HG03469 (cell line): ENCODE results near the gene DOP1A.
"Not testable (repeated sequence)": the region's sequence is repeated elsewhere in the genome, so short reads cannot be mapped to it uniquely, and the experiment has no call there.

ENCODE experiments used
- ATAC-seq: cut with Tn5 transposase; IDR thresholded peaks from one replicate; pipeline ENCODE4 v1.9.1; 2021; ENCODE audit warnings: mild to moderate bottlenecking, moderate library complexity, moderate number of reproducible peaks; ENCODE audit not compliant: unreplicated experiment

DOP1A gene

GRCh38 chr6:83152913-83153312 is 85.4 kb downstream of the DOP1A start:
- no peak for ATAC-seq

GRCh38 chr6:83153883-83154521 is 86.5 kb downstream of the DOP1A start:
- ATAC-seq: no peak

GRCh38 chr6:83155794-83156193 is 88.3 kb downstream of the DOP1A start:
- ATAC-seq: no peak

GRCh38 chr6:83160167-83160566 is 92.7 kb downstream of the DOP1A start:
- ATAC-seq: no peak

GRCh38 chr6:83167726-83168278 is 100.3 kb downstream of the DOP1A start:
- no peak for ATAC-seq

GRCh38 chr6:83168556-83168955 is 101.1 kb downstream of the DOP1A start:
- no peak for ATAC-seq

GRCh38 chr6:83169106-83169505 is 101.6 kb downstream of the DOP1A start:
- ATAC-seq: no peak

- ATAC-seq: no peak
These were observed 102.0 kb downstream of the DOP1A start for GRCh38 chr6:83169511-83169910.

GRCh38 chr6:83176246-83176645 is 108.8 kb downstream of the DOP1A start:
- ATAC-seq: no peak

GRCh38 chr6:83180426-83180950 is 113.0 kb downstream of the DOP1A start:
- ATAC-seq: no peak

GRCh38 chr6:83182114-83182513 is 114.6 kb downstream of the DOP1A start:
- no peak for ATAC-seq

GRCh38 chr6:83183082-83183828 is 115.8 kb downstream of the DOP1A start:
- no peak for ATAC-seq

GRCh38 chr6:83185096-83185495 is 117.6 kb downstream of the DOP1A start:
- ATAC-seq: no peak

- no peak for ATAC-seq
These were observed 121.0 kb downstream of the DOP1A start for GRCh38 chr6:83188501-83188900.

GRCh38 chr6:83190626-83191025 is 123.2 kb downstream of the DOP1A start:
- ATAC-seq: no peak

- not testable (repeated sequence) for ATAC-seq
These were observed 124.5 kb downstream of the DOP1A start for GRCh38 chr6:83191974-83192373.

GRCh38 chr6:83192456-83192855 is 125.0 kb downstream of the DOP1A start:
- no peak for ATAC-seq

- ATAC-seq: peak; percentile 99
These were observed 125.6 kb downstream of the DOP1A start, which contains the start of the genes PGM3 and RWDD2A for GRCh38 chr6:83192871-83193746. TSS of gene PGM3 (minus strand) at chr6:83193265. CDS start at chr6:83191012, 2,253 bp downstream. TSS of gene RWDD2A (plus strand) at chr6:83193357. CDS start at chr6:83194452, 1,095 bp downstream.

- no peak for ATAC-seq
These were observed 126.5 kb downstream of the DOP1A start for GRCh38 chr6:83193747-83194566.
